SK-N-SH treated with all-trans-retinoic acid at 6 μM for 48 hours (cell line): Measurements from ENCODE around the gene ULK4.

Experiments
- RARB ChIP-seq: fragments of 250-450 bp; sonication (Bioruptor Pico); IDR thresholded peaks from 2 replicates; pipeline ENCODE4 v1.8.0; 2021; ENCODE audit warnings: mild to moderate bottlenecking, moderate library complexity
- ZFP30 ChIP-seq: fragments of 450-650 bp; formaldehyde crosslinking; IDR thresholded peaks from 2 replicates; pipeline ENCODE4 v1.5.0; 2022; ENCODE audit warnings: mild to moderate bottlenecking, moderate library complexity

DNA sequence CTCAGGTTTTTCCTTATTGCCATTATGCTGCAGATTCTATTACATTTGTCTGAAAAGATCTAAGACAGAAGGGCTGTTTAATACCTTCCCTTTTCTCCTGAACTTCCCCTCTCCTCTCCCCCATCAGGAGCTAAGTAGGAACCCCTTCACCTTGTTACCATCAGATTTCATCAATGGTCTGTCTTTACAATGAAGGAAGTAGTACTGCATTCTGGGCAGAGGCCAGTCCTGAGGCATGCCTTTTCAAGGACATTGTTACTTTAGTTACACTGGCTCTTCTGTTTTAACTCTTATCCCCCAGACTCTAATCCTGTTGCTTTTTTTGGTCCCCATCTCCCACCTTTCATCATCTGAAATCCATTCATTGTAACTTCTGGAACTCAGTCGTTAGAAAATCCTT is 754.5 kb downstream of the ULK4 start:
- TF ChIP-seq ZFP30 (CRISPR knock-in tag), result no peak
- TF ChIP-seq RARB (CRISPR knock-in tag), result no peak
